HEK293T (cell line): ENCODE measurements around the gene CENPH.

Source experiments
- BHLHE40 ChIP-seq: fragments of 450-650 bp; IDR thresholded peaks from 2 replicates; pipeline ENCODE4 v1.6.1; 2016; ENCODE audit warnings: mild to moderate bottlenecking, moderate library complexity, borderline replicate concordance
- FOXA1 ChIP-seq: fragments of 450-650 bp; IDR thresholded peaks from 2 replicates; pipeline ENCODE4 v1.6.1; 2016; ENCODE audit warnings: mild to moderate bottlenecking
- FOXM1 ChIP-seq: fragments of 450-650 bp; IDR thresholded peaks from 2 replicates; pipeline ENCODE4 v1.6.1; 2017; ENCODE audit warnings: mild to moderate bottlenecking, borderline replicate concordance
- HDGF ChIP-seq: fragments of 450-650 bp; IDR thresholded peaks from 2 replicates; pipeline ENCODE4 v1.6.1; 2017; ENCODE audit warnings: antibody characterized with exemption, borderline replicate concordance
- L3MBTL2 ChIP-seq: fragments of 450-650 bp; conservative IDR thresholded peaks from 2 replicates; pipeline ENCODE4 v1.6.1; 2016; ENCODE audit warnings: mild to moderate bottlenecking
- NFRKB ChIP-seq: fragments of 450-650 bp; IDR thresholded peaks from 2 replicates; pipeline ENCODE4 v1.6.1; 2016; ENCODE audit warnings: mild to moderate bottlenecking, moderate library complexity
- PKNOX1 ChIP-seq: fragments of 450-650 bp; IDR thresholded peaks from 2 replicates; pipeline ENCODE4 v1.6.1; 2016
- SP1 ChIP-seq: fragments of 450-650 bp; IDR thresholded peaks from 2 replicates; pipeline ENCODE4 v1.6.1; 2017
- SUZ12 ChIP-seq: fragments of 450-650 bp; IDR thresholded peaks from 2 replicates; pipeline ENCODE4 v1.6.1; 2016; ENCODE audit warnings: mild to moderate bottlenecking
- TARDBP ChIP-seq: fragments of 450-650 bp; IDR thresholded peaks from 2 replicates; pipeline ENCODE4 v1.6.1; 2016
- ZNF384 ChIP-seq: fragments of 450-650 bp; IDR thresholded peaks from 2 replicates; pipeline ENCODE4 v1.6.1; 2016

GRCh38 chr5:69160651-69161050 is 28.7 kb upstream of the CENPH start:
- no peak for TF ChIP-seq FOXM1
- no peak for TF ChIP-seq NFRKB
- no peak for TF ChIP-seq SUZ12
- no peak for TF ChIP-seq FOXA1
- no peak for TF ChIP-seq BHLHE40
- TF ChIP-seq SP1: no peak
- TF ChIP-seq PKNOX1: no peak
- TF ChIP-seq TARDBP: no peak
- no peak for TF ChIP-seq HDGF
- no peak for TF ChIP-seq L3MBTL2
- TF ChIP-seq ZNF384: peak; percentile 82
